BJ (cell line): Measurements from ENCODE around the gene RAD9A. TPM values are rescaled to one million over a fixed set of nuclear protein-coding genes. Genes with fewer than 3 reads are reported as not detected.

Experiments used
- CTCF ChIA-PET: fragments of 350-600 bp; formaldehyde crosslinking; extraction: SDS; loops from one replicate; lab custom pipeline; 2021; ENCODE audit warnings: antibody characterized with exemption, inconsistent platforms; lab: Yijun Ruan, JAX
- POLR2A ChIA-PET: fragments of 300-600 bp; sonication (Branson Sonifier 250); formaldehyde crosslinking; extraction: SDS; loops from one replicate; lab custom pipeline; 2021; ENCODE audit warnings: antibody characterized with exemption; lab: Charles Lee
- DNase-seq: peaks from one replicate; pipeline ENCODE4 v3.0.0-alpha.2; 2011; ENCODE audit warnings: low read depth
- H3K27me3 ChIP-seq: 2 replicates; pipeline ENCODE4 v1.6.0; 2011; ENCODE audit warnings: low read length; ENCODE audit not compliant: control insufficient read depth, insufficient read depth
- H3K36me3 ChIP-seq: 2 replicates; pipeline ENCODE4 v1.5.1; 2011; ENCODE audit warnings: low read length; ENCODE audit not compliant: control insufficient read depth, insufficient read depth
- H3K4me3 ChIP-seq: 2 replicates; pipeline ENCODE4 v1.5.1; 2011; ENCODE audit warnings: low read depth, mild to moderate bottlenecking, control low read depth, low read length
- polyA plus RNA-seq: library from polyadenylated mRNA; depleted of rRNA; stranded (reverse); fragments of >200 nt; gene quantifications from 2 replicates; pipeline ENCODE4 v1.2.3, GENCODE V29; 2011
- TF ChIP-seq, protein P1 (sequence below): IDR thresholded peaks from 2 replicates; pipeline ENCODE4 v1.5.1; 2011; ENCODE audit warnings: low read depth, mild to moderate bottlenecking, control low read depth, inconsistent platforms, low read length, moderate library complexity; ENCODE audit not compliant: insufficient read depth

The RAD9A gene
- polyA plus RNA-seq, 1 experiment: 10.7 TPM

DNA sequence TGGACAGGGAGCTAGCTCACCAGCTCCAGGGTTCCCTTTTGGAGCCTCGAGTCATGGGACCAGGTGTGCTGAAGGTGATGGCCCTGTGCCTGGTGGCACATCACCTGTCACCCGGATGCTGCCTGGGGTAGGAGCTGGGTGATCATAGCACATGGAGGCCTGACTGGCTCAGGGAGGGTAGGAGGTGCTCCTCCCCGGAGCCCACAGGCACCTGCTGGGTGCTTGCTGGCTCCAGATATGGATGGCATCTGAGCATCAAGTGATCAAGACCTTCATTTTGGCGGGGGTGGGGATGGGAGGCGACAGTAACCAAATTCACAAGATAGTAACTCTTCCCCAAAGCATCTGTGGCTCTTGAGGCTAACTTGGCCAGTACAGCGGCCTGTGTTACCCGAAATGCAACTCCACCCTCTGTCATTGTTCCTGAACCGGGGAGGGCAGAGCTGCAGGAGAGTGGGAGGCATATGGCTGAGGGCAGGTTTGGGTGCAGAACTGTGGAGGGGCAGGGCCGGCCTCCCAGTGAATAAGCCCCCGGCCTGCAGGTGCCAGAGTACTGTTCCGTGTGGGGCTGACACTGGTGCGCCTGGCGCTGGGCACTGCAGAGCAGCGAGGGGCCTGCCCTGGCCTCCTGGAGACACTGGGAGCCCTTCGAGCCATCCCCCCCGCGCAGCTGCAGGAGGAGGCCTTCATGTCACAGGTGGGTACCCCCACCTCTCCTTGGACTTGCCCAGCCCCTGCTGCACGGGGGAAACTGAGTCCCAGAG lies 16.8 kb downstream of the RAD9A start:
- POLR2A ChIA-PET: no interaction called here
- DNase-seq: no peak
- H3K27me3 ChIP-seq: peaks cover 14% of the 10 kb centered on the region
- CTCF ChIA-PET: interaction anchor here (1.2 kb wide), 1 partner anchor 57 kb away, joined by 3 read pairs; no protein-coding TSS in a partner anchor
- TF ChIP-seq, protein P1, sequence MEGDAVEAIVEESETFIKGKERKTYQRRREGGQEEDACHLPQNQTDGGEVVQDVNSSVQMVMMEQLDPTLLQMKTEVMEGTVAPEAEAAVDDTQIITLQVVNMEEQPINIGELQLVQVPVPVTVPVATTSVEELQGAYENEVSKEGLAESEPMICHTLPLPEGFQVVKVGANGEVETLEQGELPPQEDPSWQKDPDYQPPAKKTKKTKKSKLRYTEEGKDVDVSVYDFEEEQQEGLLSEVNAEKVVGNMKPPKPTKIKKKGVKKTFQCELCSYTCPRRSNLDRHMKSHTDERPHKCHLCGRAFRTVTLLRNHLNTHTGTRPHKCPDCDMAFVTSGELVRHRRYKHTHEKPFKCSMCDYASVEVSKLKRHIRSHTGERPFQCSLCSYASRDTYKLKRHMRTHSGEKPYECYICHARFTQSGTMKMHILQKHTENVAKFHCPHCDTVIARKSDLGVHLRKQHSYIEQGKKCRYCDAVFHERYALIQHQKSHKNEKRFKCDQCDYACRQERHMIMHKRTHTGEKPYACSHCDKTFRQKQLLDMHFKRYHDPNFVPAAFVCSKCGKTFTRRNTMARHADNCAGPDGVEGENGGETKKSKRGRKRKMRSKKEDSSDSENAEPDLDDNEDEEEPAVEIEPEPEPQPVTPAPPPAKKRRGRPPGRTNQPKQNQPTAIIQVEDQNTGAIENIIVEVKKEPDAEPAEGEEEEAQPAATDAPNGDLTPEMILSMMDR: no peak
- H3K4me3 ChIP-seq: no peak overlapping the region
- no peaks in the 10 kb centered on the region for H3K36me3 ChIP-seq

DNA sequence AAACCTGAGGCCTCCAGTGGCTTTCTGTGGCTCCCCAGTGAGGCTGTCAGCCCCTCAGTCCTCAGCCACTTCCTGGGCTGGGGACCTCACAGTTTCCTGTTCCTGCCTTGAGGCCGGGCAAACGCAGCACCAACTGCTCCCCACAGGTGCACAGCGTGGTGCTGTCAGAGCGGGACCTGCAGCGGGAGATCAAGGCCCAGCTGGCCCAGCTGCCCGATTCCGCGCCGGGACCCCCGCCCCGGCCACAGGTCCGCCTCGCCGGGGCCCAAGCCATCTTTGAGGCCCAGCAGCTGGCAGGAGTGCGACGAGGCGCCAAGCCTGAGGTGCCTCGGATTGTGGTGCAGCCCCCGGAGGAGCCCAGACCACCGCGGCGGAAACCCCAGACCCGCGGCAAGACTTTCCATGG lies 17.5 kb downstream of the RAD9A start:
- H3K4me3 ChIP-seq: no peak overlapping the region
- TF ChIP-seq, protein P1: no peak
- ChIA-PET CTCF (interaction anchor here (1.2 kb wide), 1 partner anchor 58 kb away, joined by 3 read pairs; no protein-coding TSS in a partner anchor), POLR2A (no interaction called here)
- DNase-seq: no peak
- H3K36me3 ChIP-seq: no peaks in the 10 kb centered on the region
- H3K27me3 ChIP-seq: peaks cover 14% of the 10 kb centered on the region

DNA sequence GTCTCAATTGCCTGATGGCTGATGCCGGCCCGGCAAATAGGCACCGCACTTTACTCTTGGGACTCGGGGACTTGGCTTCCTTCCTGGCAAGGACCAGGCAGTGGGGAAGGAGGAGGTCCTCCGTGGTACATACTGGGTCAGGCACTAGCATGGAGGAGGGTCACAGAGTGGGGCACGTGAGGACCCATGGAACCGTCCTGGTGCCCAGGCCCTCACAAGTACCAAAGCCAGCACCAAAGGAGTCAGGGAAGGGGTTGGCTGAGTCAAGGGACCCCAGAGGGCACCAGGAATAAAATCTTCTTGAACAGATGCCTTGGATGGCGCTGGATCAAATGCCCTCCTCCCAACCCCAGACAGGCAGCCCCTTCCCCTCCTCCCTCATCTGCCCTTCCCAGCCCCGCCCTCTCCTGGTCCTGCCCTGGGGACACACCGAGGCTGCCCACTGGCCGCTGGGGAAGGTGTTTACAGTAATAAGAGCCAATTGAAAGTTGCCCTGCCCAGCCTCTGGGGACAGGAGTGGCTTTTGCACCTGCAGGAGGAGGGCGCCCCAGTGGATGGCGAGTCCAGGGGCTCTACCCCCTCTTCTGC lies 18.1 kb downstream of the RAD9A start:
- no peak overlapping the region for H3K4me3 ChIP-seq
- no peak for DNase-seq
- TF ChIP-seq, protein P1: no peak
- H3K27me3 ChIP-seq: peaks cover 14% of the 10 kb centered on the region
- H3K36me3 ChIP-seq: no peaks in the 10 kb centered on the region
- ChIA-PET POLR2A (no interaction called here), CTCF (no interaction called here)

DNA sequence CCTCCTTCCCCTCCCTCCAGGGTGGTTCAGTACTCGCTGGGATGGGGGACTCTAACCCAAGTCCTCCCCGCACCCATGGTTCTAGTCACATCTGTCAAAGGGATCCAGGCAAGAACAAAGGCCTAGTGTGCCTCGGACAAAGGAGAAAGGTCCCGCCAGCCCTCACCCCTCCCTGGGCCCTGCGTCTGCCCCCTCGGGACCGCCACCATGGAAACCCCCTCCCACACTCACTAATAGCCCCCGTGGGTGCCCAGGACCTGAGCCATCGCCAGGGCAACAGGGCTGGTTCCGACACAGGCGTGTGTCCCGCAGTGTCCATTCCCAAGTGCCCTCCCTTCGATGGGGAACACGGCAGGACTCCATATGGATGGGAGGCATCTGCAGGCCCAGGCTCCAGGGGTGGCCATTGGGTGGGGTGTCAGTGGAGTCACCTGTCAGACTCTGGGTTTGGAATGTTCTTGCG lies 18.6 kb downstream of the RAD9A start:
- DNase-seq: no peak
- CTCF ChIA-PET: no interaction called here
- no peaks in the 10 kb centered on the region for H3K36me3 ChIP-seq
- peaks cover 17% of the 10 kb centered on the region for H3K27me3 ChIP-seq
- no peak overlapping the region for H3K4me3 ChIP-seq
- TF ChIP-seq, protein P1: no peak
- POLR2A ChIA-PET: no interaction called here
